ENCODE results near the gene RPA1. TPM values are rescaled to one million over a fixed set of nuclear protein-coding genes. Genes with fewer than 3 reads are reported as not detected.

RPA1 gene
- total and polyA plus RNA-seq, 2 of the 4 experiments (the other 2 are of a cell fraction): 38.4 to 48.2 TPM

DNA sequence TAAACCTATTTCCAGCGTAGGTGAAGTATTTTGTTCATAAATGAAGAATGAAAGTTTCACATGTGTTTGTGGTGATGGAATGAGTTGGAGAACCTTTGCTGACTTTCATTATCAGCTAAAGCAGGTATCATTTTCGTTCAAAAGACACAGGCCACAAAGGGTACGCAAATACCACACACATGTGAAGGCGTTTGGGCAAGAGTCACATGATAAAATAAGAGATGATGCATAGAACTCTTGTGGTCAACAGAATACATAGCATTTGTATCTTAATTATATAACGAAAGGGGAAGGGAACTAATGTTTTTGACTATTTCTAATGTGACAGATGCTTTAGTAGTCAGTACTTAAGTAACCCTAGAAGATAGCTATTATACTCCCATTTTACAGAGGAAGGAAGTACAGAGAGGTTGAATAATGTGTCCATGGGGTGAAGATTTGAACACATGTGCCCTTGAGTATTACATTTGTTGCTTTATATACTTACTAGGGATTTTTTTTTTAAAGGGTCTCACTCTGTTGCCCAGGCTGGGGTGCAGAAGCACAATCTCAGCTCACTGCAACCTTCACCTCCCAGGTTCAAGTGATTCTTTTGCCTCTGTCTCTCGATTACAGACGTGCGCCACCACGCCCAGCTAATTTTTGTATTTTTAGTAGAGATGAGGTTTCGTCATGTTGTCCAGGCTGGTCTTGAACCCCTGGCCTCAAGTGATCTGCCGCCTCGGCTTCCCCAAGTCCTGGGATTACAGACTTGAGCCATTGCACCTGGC, 4.8 kb downstream of the RPA1 start:
- Histone ChIP-seq H3K9me3 (ENCODE audit: control insufficient read depth, insufficient read depth, low read length) (no peaks in the 10 kb centered on the region), H4K5ac (ENCODE audit: low read depth, low read length) (no peak overlapping the region), H2BK20ac (ENCODE audit: low read depth, low read length) (no peak overlapping the region), H3K18ac (ENCODE audit: low read depth, low read length) (no peak overlapping the region), H3K23ac (ENCODE audit: low read depth, low read length) (no peak overlapping the region), H2AK5ac (ENCODE audit: low read depth, low read length) (no peak overlapping the region), H3K27me3 (ENCODE audit: control insufficient read depth, insufficient read depth, low read length) (no peaks in the 10 kb centered on the region), H2AK9ac (replicated peaks; ENCODE audit: low read depth, low read length, poor library complexity) (no peak overlapping the region), H2BK15ac (ENCODE audit: low read depth, low read length) (no peak overlapping the region), H3K27ac (ENCODE audit: insufficient read depth, low read length) (no peak overlapping the region), H3K4me3 (ENCODE audit: insufficient read depth, low read depth, low read length) (no peak overlapping the region), H4K8ac (ENCODE audit: low read depth in 2 of 2, low read length in 2 of 2) (no peak overlapping the region), H3K14ac (replicated peaks; ENCODE audit: low read depth, low read length) (no peak overlapping the region), H3K36me3 (ENCODE audit: control insufficient read depth, insufficient read depth, low read length) (0 out of 2 replicates have a peak, but pooled peaks cover 1% of the 10 kb centered on the region), H3K4me2 (ENCODE audit: low read depth, low read length) (no peak overlapping the region), H4K91ac (ENCODE audit: insufficient read depth, low read depth, low read length) (no peak overlapping the region), H3K9me1 (ENCODE audit: insufficient read depth, low read length) (no peaks in the 10 kb centered on the region), H4K20me1 (ENCODE audit: insufficient read depth, low read length) (no peaks in the 10 kb centered on the region; the same call in 1 of the 2 replicates), H3K56ac (ENCODE audit: extremely low read depth, insufficient read depth, low read length) (no peak overlapping the region), H3K4me1 (ENCODE audit: control insufficient read depth, insufficient read depth, low read length) (peaks cover 1% of the 10 kb centered on the region; the same call in 1 of the 2 replicates), H2AFZ (replicated peaks; ENCODE audit: low read length, poor library complexity) (no peak overlapping the region), H3K9ac (ENCODE audit: low read depth, low read length) (no peak overlapping the region), H3K79me1 (ENCODE audit: low read depth in 1 of 2, low read length in 2 of 2) (peaks cover 21 to 65% of the 10 kb centered on the region in 2 experiments), H2BK5ac (ENCODE audit: low read depth, low read length, poor library complexity, severe bottlenecking) (no peak overlapping the region), H2BK120ac (ENCODE audit: low read depth, low read length) (no peak overlapping the region), H3K4ac (ENCODE audit: low read depth, low read length) (no peak overlapping the region)
- TF ChIP-seq BHLHE40 (IDR thresholded peaks at IDR 0.05; ENCODE audit: low read depth, low read length) (no peak), SMC3 (IDR thresholded peaks at IDR 0.05; ENCODE audit: low read depth, low read length) (no peak), MAZ (IDR thresholded peaks at IDR 0.05; ENCODE audit: borderline replicate concordance, low read depth, low read length) (no peak), USF2 (IDR thresholded peaks at IDR 0.05; ENCODE audit: low read depth, low read length) (no peak), FOS (IDR thresholded peaks at IDR 0.05; ENCODE audit: low read depth, low read length) (no peak), RFX5 (IDR thresholded peaks at IDR 0.05; ENCODE audit: low read depth, low read length) (no peak), MXI1 (IDR thresholded peaks at IDR 0.05; ENCODE audit: borderline replicate concordance, low read depth, low read length) (no peak), NFE2L2 (IDR thresholded peaks at IDR 0.05; ENCODE audit: low read depth, low read length) (no peak)
- TF ChIP-seq, protein P1, sequence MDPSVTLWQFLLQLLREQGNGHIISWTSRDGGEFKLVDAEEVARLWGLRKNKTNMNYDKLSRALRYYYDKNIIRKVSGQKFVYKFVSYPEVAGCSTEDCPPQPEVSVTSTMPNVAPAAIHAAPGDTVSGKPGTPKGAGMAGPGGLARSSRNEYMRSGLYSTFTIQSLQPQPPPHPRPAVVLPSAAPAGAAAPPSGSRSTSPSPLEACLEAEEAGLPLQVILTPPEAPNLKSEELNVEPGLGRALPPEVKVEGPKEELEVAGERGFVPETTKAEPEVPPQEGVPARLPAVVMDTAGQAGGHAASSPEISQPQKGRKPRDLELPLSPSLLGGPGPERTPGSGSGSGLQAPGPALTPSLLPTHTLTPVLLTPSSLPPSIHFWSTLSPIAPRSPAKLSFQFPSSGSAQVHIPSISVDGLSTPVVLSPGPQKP (IDR thresholded peaks at IDR 0.05; ENCODE audit: borderline replicate concordance, low read depth, low read length): no peak
- intact Hi-C loops (cut with micrococcal nuclease) (no loop called here), dilution Hi-C loops (cut with HindIII; ENCODE audit: low sequenced_read_pairs, unreplicated experiment) (no loop called here), in situ Hi-C loops (cut with MboI; ENCODE audit: low sequenced_read_pairs) (no loop called here)
- CTCF ChIA-PET: no interaction called here
- no TSS peak for BruUV-seq (replicated peaks)
- POLR2A ChIA-PET (ENCODE audit: unreplicated experiment): no interaction called here
- no peak for ATAC-seq (ENCODE audit: low read depth)
- 60% methylated on average over 1 of the region's 12 CpGs; no CpG with 5 or more reads in 1 of the 2 experiments for WGBS, 2 experiments (ENCODE audit: extremely low coverage in 2 of 2, insufficient read length in 1 of 2)
- no peak for DNase-seq

Data from IMR-90 (cell line).